ENCODE results near the gene LIMS2.

Gene LIMS2

GRCh38 chr2:127673291-127674069 is 1.9 kb downstream of the LIMS2 start:
- DNase-seq = no peak

GRCh38 chr2:127672341-127673224 is 2.7 kb downstream of the LIMS2 start:
- DNase-seq = no peak

- DNase-seq = no peak
Measured at GRCh38 chr2:127671557-127672302, 3.6 kb downstream of the LIMS2 start.

- no peak for DNase-seq
Measured at GRCh38 chr2:127670957-127671290, 4.4 kb downstream of the LIMS2 start.

DNA sequence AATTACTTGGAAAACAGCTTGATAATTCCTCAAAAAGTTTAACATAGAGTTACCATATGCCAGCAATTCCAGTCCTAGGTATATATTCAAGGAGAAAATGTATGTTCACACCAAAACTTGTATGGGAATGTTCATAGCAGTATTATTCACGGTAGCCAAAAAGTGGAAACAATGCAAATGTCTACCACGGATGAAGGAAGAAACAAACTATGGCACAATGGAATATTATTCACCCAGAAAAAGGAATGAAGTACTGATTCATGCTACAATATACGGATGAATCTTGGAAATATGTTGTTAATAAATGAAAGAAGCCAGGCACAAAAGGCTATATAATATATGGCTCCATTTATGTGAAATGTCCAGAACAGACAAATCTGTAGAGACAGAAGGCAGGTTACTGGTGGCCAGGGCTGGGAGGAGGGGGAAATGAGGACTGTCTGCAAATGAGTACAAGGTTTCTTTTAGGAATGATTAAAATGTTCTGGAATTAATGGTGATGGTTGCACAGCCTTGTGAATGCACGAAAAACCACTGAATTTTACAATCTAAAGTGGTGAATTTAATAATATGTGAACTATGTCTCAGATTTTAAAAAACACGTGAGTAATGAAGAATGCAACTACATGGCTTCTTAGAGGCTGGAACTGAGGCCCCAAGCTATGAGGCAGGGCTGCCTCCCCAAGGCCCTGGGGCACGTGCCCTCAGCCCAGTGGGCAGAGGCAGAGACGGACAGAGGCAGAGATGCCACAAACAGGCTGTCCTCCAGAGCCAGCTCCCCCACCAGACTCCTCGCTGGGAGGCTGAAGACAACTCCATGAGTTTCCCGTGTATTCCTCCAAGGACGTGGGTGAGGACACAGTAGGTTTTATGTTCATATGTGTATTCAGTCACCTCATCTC is 5.0 kb downstream of the LIMS2 start:
- DNase-seq = no peak

DNA sequence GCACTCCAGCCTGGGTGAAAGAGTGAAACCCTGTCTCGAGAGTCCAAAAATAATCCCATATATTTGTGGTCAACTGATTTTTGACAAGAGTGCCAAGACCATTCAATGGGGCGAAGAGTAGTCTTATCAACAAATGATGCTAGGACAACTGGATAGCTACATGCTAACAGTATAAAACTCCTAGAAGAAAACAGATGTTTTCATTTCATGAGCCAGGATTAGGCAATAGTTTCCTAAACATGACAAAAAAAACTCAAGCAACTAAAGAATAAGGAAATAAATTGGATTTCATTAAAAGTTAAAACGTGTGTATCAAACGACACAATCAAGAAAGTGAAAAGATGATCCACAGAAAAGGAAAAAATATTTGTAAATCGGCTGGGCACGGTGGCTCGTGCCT is 6.3 kb downstream of the LIMS2 start:
- no peak for DNase-seq

- DNase-seq = no peak
Measured at GRCh38 chr2:127665267-127665893, 9.9 kb downstream of the LIMS2 start.

DNA sequence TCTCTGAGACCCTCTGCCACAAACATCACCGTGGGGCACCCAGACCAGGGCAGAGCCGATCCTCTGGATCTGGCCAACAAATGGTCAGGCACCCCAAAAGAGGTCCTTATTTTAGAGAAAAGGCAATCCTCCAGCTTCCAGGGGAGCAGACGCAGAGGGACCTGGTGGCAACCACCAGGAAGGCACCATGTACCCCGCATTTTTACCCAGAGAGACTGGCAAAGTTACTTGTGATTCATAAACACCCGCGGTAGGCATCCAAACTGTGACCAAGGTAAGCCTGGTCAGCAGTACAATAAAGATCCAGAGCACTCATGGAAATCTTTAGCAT is 10.5 kb downstream of the LIMS2 start:
- DNase-seq = no peak

DNA sequence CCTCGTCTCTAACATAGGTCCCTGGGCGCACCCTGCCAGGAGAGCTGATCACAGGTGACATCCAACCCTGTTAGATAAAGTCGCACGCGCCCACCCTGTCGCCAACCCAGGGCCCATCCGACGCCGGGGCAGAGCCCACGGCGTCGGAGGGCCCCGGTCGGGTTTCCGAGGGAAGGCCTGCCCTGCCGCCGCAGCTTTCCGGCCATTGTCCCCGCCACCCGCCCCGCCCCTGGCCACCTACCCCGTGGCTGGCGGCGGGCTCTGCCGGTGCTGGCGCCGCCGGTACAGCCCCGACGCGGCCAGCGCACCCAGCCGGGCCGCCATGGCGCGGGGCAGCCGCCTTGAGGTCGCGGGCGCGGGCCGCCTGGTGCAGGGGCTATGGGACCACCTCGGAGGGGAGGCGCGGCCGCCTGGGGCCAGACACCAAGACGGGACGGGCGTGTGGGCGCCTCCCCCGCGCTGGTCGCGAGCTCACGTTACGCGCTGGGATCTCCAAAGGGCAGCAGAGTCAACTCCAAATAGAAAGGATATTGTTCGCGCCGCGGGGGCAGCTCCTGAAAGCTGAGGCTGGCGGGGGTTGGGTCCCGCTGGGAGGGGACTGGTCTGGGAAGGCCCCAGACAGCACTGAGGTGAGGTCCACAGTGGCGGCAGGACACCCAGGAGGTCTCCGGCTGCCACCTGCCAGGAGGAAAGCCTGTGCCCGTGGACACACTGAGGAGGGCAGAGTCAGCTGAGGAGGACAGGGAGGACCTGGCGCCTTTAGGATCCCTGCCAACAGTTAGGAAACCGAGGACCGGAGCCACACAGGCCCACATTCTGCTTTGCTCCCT is 11.1 kb downstream of the LIMS2 start:
- no peak for DNase-seq

- DNase-seq = no peak
Measured at GRCh38 chr2:127663566-127664064, 11.7 kb downstream of the LIMS2 start.

GRCh38 chr2:127662937-127663565 is 12.3 kb downstream of the LIMS2 start:
- no peak for DNase-seq

DNA sequence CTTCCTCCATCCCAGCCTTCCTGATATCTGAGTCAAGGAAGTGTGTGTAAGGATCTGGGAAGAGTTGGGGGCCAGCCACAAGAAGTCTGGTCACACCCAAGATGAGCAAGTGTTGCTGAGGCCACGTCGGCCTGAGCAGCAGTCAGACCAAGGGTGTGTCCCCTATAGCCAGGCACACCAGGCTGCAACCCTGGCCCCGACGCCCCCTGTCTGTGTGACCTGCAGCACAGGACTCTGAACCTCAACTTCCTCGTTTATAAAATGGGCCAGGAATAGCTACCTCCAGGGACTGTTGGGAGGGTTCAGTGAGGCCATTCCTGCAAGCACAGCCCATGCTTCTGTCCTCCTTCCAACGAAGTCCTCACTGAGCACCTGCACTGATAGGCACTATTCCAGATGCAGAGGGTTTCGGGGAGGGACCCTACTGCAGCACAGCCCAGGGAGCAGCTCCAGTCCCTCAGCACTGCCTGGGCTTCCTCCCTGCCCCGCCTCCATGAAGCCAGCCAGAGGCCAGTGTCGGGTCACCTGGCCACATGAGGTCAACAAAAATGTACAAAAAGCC is 13.3 kb downstream of the LIMS2 start:
- no peak for DNase-seq

DNA sequence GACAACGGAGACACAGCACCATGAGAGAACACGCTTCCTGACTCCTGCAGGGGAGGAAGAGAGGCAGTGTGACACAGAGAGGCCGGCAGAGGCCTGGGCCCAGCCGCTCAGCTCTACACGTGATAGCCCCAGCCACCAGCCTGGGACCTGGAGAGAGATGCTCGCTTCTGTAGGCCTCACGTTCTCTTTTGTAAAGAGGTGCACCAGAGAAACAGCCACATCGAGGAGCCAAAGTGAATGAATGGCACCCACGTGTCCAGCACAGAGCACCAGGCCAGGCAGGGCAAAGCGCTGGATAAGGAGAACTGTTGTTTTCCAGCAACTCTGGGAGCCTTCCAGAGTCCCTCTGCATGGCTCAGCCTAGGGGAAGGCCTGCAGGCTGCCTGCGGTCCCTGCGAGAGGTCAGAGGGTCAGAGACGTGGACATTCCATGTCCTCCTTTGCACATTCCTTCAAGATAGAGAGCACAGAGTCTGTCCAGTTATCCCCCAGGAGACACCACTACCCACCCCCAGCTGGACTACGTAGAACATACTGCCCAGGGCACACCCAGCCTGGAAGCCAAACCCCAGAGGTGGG is 14.2 kb downstream of the LIMS2 start:
- DNase-seq = no peak

DNA sequence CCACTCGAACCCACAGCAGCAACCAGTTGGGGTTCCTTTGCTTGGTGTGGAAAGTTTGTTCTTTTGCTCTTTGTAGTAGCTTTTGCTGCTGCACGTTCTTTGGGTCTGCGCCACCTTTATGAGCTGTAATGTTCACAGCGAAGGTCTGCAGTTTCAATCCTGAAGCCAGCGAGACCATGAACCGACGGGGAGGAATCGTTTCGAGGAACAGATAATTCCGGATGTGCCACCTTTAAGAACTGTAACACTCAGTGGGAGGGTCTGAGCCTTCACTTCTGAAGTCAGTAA is 15.1 kb downstream of the LIMS2 start:
- DNase-seq = no peak

DNA sequence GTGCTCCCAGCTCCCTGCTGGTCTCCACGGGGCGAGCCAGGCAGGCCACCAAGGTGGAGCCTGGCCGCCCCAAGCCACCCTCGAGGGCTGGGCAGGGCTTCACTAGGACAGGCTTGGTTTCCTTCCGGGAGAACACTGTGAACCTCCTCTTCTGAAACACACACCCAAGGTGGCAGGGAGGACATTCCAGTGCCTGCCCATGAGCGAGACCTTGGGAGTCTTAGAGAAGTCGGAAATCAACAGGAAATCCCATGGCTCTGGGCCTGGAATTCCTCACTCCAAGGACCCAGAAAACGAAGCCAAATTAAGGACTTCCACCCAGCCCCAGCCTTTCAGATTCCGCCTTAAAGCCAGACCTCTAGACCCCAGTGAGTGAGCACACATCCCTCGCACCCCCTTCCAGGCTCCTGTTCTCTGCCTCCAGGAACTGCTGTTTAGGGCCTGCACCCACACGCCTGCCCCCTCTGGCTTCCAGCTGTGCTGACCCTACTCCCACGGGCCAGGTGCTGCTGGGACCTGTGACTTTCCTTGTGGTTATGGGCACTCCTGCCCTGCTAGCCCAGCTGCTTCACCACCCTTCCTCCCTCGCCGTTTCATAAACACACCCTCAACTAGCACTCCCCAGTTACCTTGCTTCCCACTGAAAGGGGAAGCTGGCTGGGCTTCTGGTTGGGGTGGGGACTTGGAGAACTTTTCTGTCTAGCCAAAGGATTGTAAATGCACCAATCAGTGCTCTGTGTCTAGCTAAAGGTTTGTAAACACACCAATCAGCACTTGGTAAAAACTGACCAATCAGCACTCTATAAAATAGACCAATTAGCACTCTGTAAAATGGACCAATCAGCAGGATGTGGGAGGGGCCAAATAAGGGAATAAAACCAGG is 15.7 kb downstream of the LIMS2 start:
- DNase-seq = no peak

GRCh38 chr2:127658641-127659407 is 16.5 kb downstream of the LIMS2 start:
- DNase-seq = no peak

DNA sequence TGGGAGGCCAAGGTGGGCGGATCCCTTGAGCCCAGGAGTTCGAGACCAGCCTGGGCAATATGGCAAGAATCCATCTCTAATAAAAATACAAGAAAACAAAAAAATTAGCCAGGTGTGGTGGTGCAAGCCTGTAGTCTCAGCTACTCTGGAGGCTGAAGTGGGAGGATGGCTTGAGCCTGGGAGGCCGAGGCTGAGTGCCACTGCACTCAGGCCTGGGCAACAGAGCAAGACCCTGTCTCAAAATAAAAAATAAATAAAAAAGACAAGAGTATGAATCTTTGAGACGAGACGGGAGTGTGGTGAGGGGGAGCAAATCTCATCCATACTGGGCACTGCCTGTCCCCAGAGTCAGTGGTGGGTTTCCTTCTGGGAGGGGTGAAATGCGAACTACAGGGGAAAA is 17.2 kb downstream of the LIMS2 start:
- DNase-seq = no peak

DNA sequence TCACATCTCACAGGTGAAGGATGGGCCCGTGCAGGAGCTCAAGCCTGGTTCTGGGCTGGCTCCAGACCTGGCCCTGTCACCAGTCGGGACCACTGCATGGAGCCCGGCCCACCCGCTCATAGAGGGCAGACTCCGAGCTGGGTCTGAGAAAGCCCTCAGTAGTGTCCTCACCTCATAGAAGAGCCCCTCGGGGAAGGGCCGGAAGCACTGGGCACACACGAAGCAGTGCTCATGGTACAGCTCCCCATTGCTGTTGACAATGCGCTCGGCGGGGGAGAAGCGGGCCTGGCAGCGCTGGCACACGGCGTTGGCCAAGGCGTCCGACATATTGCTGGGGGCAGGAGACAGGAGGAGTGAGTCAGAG is 18.1 kb downstream of the LIMS2 start:
- DNase-seq = no peak

Data from CD4-positive, alpha-beta T cell treated with Interleukin-12 subunit alpha and Interleukin-12 subunit beta, for 1 hour (primary cell).